Keratinocyte (primary cell): ENCODE data around the gene MGAT3. TPM values are rescaled to one million over a fixed set of nuclear protein-coding genes. Genes with fewer than 3 reads are reported as not detected.
A peak's percentile ranks its signal among the peaks of the same experiment; 100 is the strongest.

Experiments used
- DNase-seq: peaks from one replicate; pipeline ENCODE4 v3.0.0-alpha.2; 2011; ENCODE audit warnings: low read depth, missing footprints, low spot score
- FAIRE-seq: peaks from 2 replicates; lab custom pipeline; 2011; peaks lifted over from hg19 to GRCh38; lab: Jason Lieb, UNC
- H2AFZ ChIP-seq: 2 replicates; pipeline ENCODE4 v1.6.0; 2012; ENCODE audit warnings: low read length, control low read depth, inconsistent platforms; ENCODE audit not compliant: control insufficient read depth
- H3K27ac ChIP-seq: 2 replicates; pipeline ENCODE4 v1.5.1; 2011; ENCODE audit warnings: low read length; ENCODE audit not compliant: control insufficient read depth, insufficient read depth
- H3K27me3 ChIP-seq: 3 replicates; pipeline ENCODE4 v1.6.0; 2011; ENCODE audit warnings: low read length; ENCODE audit not compliant: control insufficient read depth, insufficient read depth; ENCODE audit errors: extremely low read depth
- H3K36me3 ChIP-seq, 2 experiments: 2 replicates in 1 of 2; 3 replicates in 1 of 2; pipeline ENCODE4 v1.5.1; 2011; ENCODE audit warnings: low read length in 2 of 2, mild to moderate bottlenecking in 1 of 2; ENCODE audit not compliant: control insufficient read depth in 2 of 2, insufficient read depth in 2 of 2; ENCODE audit errors: extremely low read depth in 1 of 2
- H3K4me1 ChIP-seq: 3 replicates; pipeline ENCODE4 v1.5.1; 2011; ENCODE audit warnings: low read length; ENCODE audit not compliant: control insufficient read depth, insufficient read depth; ENCODE audit errors: extremely low read depth
- H3K4me2 ChIP-seq: 3 replicates; pipeline ENCODE4 v1.6.0; 2011; ENCODE audit warnings: low read depth, low read length; ENCODE audit not compliant: control insufficient read depth, insufficient read depth; ENCODE audit errors: extremely low read depth
- H3K4me3 ChIP-seq, 3 experiments: fragments of 200-600 bp in 1 of 3; sonication (generic) in 1 of 3; 2 replicates in 2 of 3; 3 replicates in 1 of 3; pipeline ENCODE4 v1.5.1; 2011 to 2016; ENCODE audit warnings: low read length in 3 of 3, mild to moderate bottlenecking in 3 of 3, control low read depth in 2 of 3, inconsistent platforms in 1 of 3, low read depth in 1 of 3, mixed read lengths in 1 of 3, mixed run types in 1 of 3, moderate library complexity in 1 of 3; ENCODE audit not compliant: control insufficient read depth in 2 of 3, insufficient read depth in 2 of 3; ENCODE audit errors: extremely low read depth in 1 of 3
- H3K79me2 ChIP-seq: 2 replicates; pipeline ENCODE4 v1.6.0; 2012; ENCODE audit warnings: low read length; ENCODE audit not compliant: control insufficient read depth, insufficient read depth
- H3K9ac ChIP-seq: 3 replicates; pipeline ENCODE4 v1.6.0; 2011; ENCODE audit warnings: low read length; ENCODE audit not compliant: control insufficient read depth, insufficient read depth; ENCODE audit errors: extremely low read depth
- H3K9me1 ChIP-seq: 3 replicates; pipeline ENCODE4 v1.6.0; 2011; ENCODE audit warnings: low read length; ENCODE audit not compliant: control insufficient read depth, insufficient read depth; ENCODE audit errors: extremely low read depth
- H3K9me3 ChIP-seq: 2 replicates; pipeline ENCODE4 v1.5.1; 2012; ENCODE audit warnings: low read depth, low read length; ENCODE audit not compliant: control insufficient read depth
- H4K20me1 ChIP-seq: 3 replicates; pipeline ENCODE4 v1.6.0; 2011; ENCODE audit warnings: low read length; ENCODE audit not compliant: control insufficient read depth, insufficient read depth; ENCODE audit errors: extremely low read depth
- CTCF ChIP-seq, 3 experiments: IDR thresholded peaks in 1 of 3; conservative IDR thresholded peaks in 1 of 3; optimal IDR thresholded peaks in 1 of 3; 2 replicates in 2 of 3; 3 replicates in 1 of 3; pipeline versions ENCODE3 to v1.5.1; 2011; ENCODE audit warnings: low read length in 3 of 3, mild to moderate bottlenecking in 3 of 3, moderate library complexity in 2 of 3, control low read depth in 1 of 3, inconsistent platforms in 1 of 3; ENCODE audit not compliant: insufficient read depth in 2 of 3; ENCODE audit errors: extremely low read depth in 1 of 3
- EZH2 ChIP-seq: IDR thresholded peaks from one replicate; pipeline ENCODE4 v1.6.1; 2012; ENCODE audit warnings: inconsistent platforms, mild to moderate bottlenecking, low read length, moderate library complexity
- dilution Hi-C: fragments of 300-500 bp; cut with MboI; formaldehyde crosslinking; loops from one replicate; pipeline ENCODE4 v1.7.0; 2020; ENCODE audit warnings: low sequenced_read_pairs; ENCODE audit not compliant: extremely low pct_ligation_motif_present
- polyA plus RNA-seq, 5 experiments: library from polyadenylated mRNA; depleted of rRNA in 3 of 5; stranded (reverse) in 3 of 5; stranded (forward) in 1 of 5; unstranded in 1 of 5; fragments of >200 nt; gene quantifications; 1 replicate in 1 of 5; 2 replicates in 3 of 5; 3 replicates in 1 of 5; pipeline versions ENCODE4 v1.2.1 to v1.2.3, GENCODE V29; 2011 to 2012; ENCODE audit warnings: missing spikeins in 2 of 5, low read depth in 1 of 5, low replicate concordance in 1 of 5

MGAT3 gene
- polyA plus RNA-seq, 1 donor (not counting 4 experiments of a cell fraction or from before 2014, with no cell fraction given) = not detected

GRCh38 chr22:39522567-39523300, 65.9 kb downstream of the MGAT3 start:
- H3K4me3 ChIP-seq = peak overlapping the region; percentile 79 to 93 (median 86)
- H3K4me1 ChIP-seq = peaks cover 24% of the 10 kb centered on the region
- H4K20me1 ChIP-seq = peaks cover 55% of the 10 kb centered on the region
- dilution Hi-C loops = no loop called here
- no peak for FAIRE-seq
- no peaks in the 10 kb centered on the region for H3K27me3 ChIP-seq
- H3K9ac ChIP-seq = peak overlapping the region; percentile 99
- peaks cover 26% of the 10 kb centered on the region for H3K79me2 ChIP-seq
- no peaks in the 10 kb centered on the region for H3K9me3 ChIP-seq
- TF ChIP-seq CTCF (optimal IDR thresholded peaks at IDR 0.05 in 1 of 3, IDR thresholded peaks at IDR 0.05 in 1 of 3, conservative IDR thresholded peaks at IDR 0.05 in 1 of 3; ENCODE audit: extremely low read depth in 1 of 3, insufficient read depth in 2 of 3, low read length in 3 of 3) = no peak
- no peak for TF ChIP-seq EZH2
- peaks cover 4% of the 10 kb centered on the region for H3K9me1 ChIP-seq
- no peak for DNase-seq
- H3K4me2 ChIP-seq = peak overlapping the region; percentile 96
- H3K27ac ChIP-seq = peak overlapping the region; percentile 49
- no peak overlapping the region for H2AFZ ChIP-seq
- peaks cover 15 to 35% of the 10 kb centered on the region in 2 experiments for H3K36me3 ChIP-seq

GRCh38 chr22:39524089-39524752, 67.4 kb downstream of the MGAT3 start:
- TF ChIP-seq EZH2 = no peak
- no peak for TF ChIP-seq CTCF (optimal IDR thresholded peaks at IDR 0.05 in 1 of 3, IDR thresholded peaks at IDR 0.05 in 1 of 3, conservative IDR thresholded peaks at IDR 0.05 in 1 of 3; ENCODE audit: extremely low read depth in 1 of 3, insufficient read depth in 2 of 3, low read length in 3 of 3)
- dilution Hi-C loops = no loop called here
- FAIRE-seq (no peak), DNase-seq (no peak)
- H4K20me1 ChIP-seq = peaks cover 67% of the 10 kb centered on the region
- peaks cover 14 to 49% of the 10 kb centered on the region in 2 experiments for H3K36me3 ChIP-seq
- no peak overlapping the region for H3K4me3 ChIP-seq
- peaks cover 4% of the 10 kb centered on the region for H3K9me1 ChIP-seq
- peaks cover 32% of the 10 kb centered on the region for H3K79me2 ChIP-seq
- peaks cover 28% of the 10 kb centered on the region for H3K4me1 ChIP-seq
- no peak overlapping the region for H2AFZ ChIP-seq
- no peaks in the 10 kb centered on the region for H3K9me3 ChIP-seq
- no peak overlapping the region for H3K27ac ChIP-seq
- no peaks in the 10 kb centered on the region for H3K27me3 ChIP-seq
- H3K4me2 ChIP-seq = no peak overlapping the region
- no peak overlapping the region for H3K9ac ChIP-seq
